Gastrocnemius medialis (tissue), 4 donors: ENCODE measurements around the gene HRCT1. TPM values are rescaled to one million over a fixed set of nuclear protein-coding genes. Genes with fewer than 3 reads are reported as not detected.
A peak's percentile ranks its signal among the peaks of the same experiment; 100 is the strongest.
"Not testable (repeated sequence)": the region's sequence is repeated elsewhere in the genome, so short reads cannot be mapped to it uniquely, and the experiment has no call there.

Experiments used
- ATAC-seq, 2 donors: fragments of 150-250 bp; one replicate each; pipeline ENCODE4 v1.9.1; 2016
- DNase-seq, 2 donors: peaks; one replicate each; pipeline ENCODE4 v3.0.0-alpha.2; 2019
- H3K27ac ChIP-seq, 4 donors: fragments of 200-600 bp; sonication (generic); 1 replicate in 1 of 4; 2 replicates in 3 of 4; pipeline ENCODE4 v1.5.1; 2016 to 2018; ENCODE audit warnings: mild to moderate bottlenecking in 2 of 4, moderate library complexity in 1 of 4
- H3K27me3 ChIP-seq, 3 donors: fragments of 200-600 bp; sonication (generic) in 2 of 3; 1 replicate in 1 of 3; 2 replicates in 2 of 3; pipeline versions ENCODE4 v1.5.1 to v1.6.0; 2016 to 2019; ENCODE audit warnings: mild to moderate bottlenecking in 1 of 3, moderate library complexity in 1 of 3
- H3K36me3 ChIP-seq, 2 donors: fragments of 200-600 bp; sonication (generic) in 1 of 2; one replicate each; pipeline ENCODE4 v1.5.1; 2017 to 2018
- H3K4me1 ChIP-seq, 2 donors: fragments of 200-600 bp; sonication (generic) in 1 of 2; one replicate each; pipeline ENCODE4 v1.5.1; 2016 to 2017; ENCODE audit warnings: mild to moderate bottlenecking in 2 of 2
- H3K4me3 ChIP-seq, 4 donors: fragments of 200-600 bp; sonication (generic) in 3 of 4; 1 replicate in 1 of 4; 2 replicates in 3 of 4; pipeline ENCODE4 v1.5.1; 2016 to 2019; ENCODE audit warnings: mild to moderate bottlenecking in 2 of 4
- H3K9me3 ChIP-seq, 3 donors: fragments of 200-600 bp; sonication (generic) in 2 of 3; 1 replicate in 1 of 3; 2 replicates in 2 of 3; pipeline ENCODE4 v1.5.1; 2016 to 2019
- CTCF ChIP-seq, 5 experiments: fragments of 450-650 bp in 3 of 5; fragments of 200-600 bp in 2 of 5; sonication (generic) in 2 of 5; IDR thresholded peaks in 4 of 5; conservative IDR thresholded peaks in 1 of 5; 1 replicate in 4 of 5; 2 replicates in 1 of 5; pipeline ENCODE4 v1.5.1; 2016 to 2019; ENCODE audit warnings: antibody characterized with exemption in 5 of 5, mild to moderate bottlenecking in 3 of 5, moderate library complexity in 3 of 5
- POLR2A ChIP-seq, 2 donors: fragments of 450-650 bp; IDR thresholded peaks; one replicate each; pipeline ENCODE4 v1.6.1; 2017; ENCODE audit warnings: antibody characterized with exemption in 2 of 2, mild to moderate bottlenecking in 2 of 2, moderate library complexity in 2 of 2
- in situ Hi-C, 4 donors: fragments of 200-750 bp; cut with MboI; loops; one replicate each; pipeline versions ENCODE4 v1.15.0 to v1.8.0; 2017; ENCODE audit warnings: low sequenced_read_pairs in 4 of 4
- intact Hi-C: fragments of 100-400 bp; cut with DNase I; formaldehyde crosslinking; loops from one replicate; pipeline ENCODE4 v1.15.1; 2023; ENCODE audit warnings: low total_unique reads
- total RNA-seq, 4 donors: library from RNA; depleted of rRNA; stranded (reverse); fragments of >200 nt; gene quantifications; one replicate each; pipeline versions ENCODE4 v1.1.0 to v1.2.3, GENCODE V29; 2016

HRCT1 gene
- total RNA-seq, 4 donors from 2014 or later: 3.2 to 5.1 (median 3.3) TPM; not detected in 1

- ATAC-seq (no peak), DNase-seq (no peak)
- in situ Hi-C loops (no loop called here), intact Hi-C loops (no loop called here)
- TF ChIP-seq POLR2A (IDR thresholded peaks at IDR 0.05) (no peak), CTCF (IDR thresholded peaks at IDR 0.05 in 4 of 5, conservative IDR thresholded peaks at IDR 0.05 in 1 of 5) (no peak)
- no peak overlapping the region for H3K27ac ChIP-seq
- no peak overlapping the region for H3K4me3 ChIP-seq
- H3K27me3 ChIP-seq: peaks cover 0 to 3% (median 0%) of the 10 kb centered on the region in 3 donors
- H3K9me3 ChIP-seq: no peaks in the 10 kb centered on the region
- no peaks in the 10 kb centered on the region for H3K4me1 ChIP-seq
- H3K36me3 ChIP-seq: no peaks in the 10 kb centered on the region
These were observed 9.4 kb upstream of the HRCT1 start for GRCh38 chr9:35896570-35896969.

GRCh38 chr9:35897376-35898099, 8.5 kb upstream of the HRCT1 start:
- ATAC-seq, H3K27ac ChIP-seq, DNase-seq, H3K36me3 ChIP-seq, H3K9me3 ChIP-seq, in situ Hi-C loops, H3K27me3 ChIP-seq, H3K4me3 ChIP-seq, intact Hi-C loops, H3K4me1 ChIP-seq: not testable (repeated sequence)

- in situ Hi-C loops: no loop called here
- intact Hi-C loops: no loop called here
- DNase-seq: no peak
- H3K27ac ChIP-seq: no peak overlapping the region
- no peaks in the 10 kb centered on the region for H3K36me3 ChIP-seq
- H3K4me3 ChIP-seq: no peak overlapping the region
- no peak for ATAC-seq
- TF ChIP-seq POLR2A (IDR thresholded peaks at IDR 0.05) (no peak), CTCF (IDR thresholded peaks at IDR 0.05 in 4 of 5, conservative IDR thresholded peaks at IDR 0.05 in 1 of 5) (no peak)
- no peaks in the 10 kb centered on the region for H3K9me3 ChIP-seq
- no peaks in the 10 kb centered on the region for H3K27me3 ChIP-seq
- peaks cover 4 to 5% of the 10 kb centered on the region in 2 donors for H3K4me1 ChIP-seq
These were observed 7.7 kb upstream of the HRCT1 start for GRCh38 chr9:35898337-35898736.

- no peaks in the 10 kb centered on the region for H3K9me3 ChIP-seq
- H3K36me3 ChIP-seq: no peaks in the 10 kb centered on the region
- H3K4me3 ChIP-seq: no peak overlapping the region
- ATAC-seq (no peak), DNase-seq (no peak)
- H3K27me3 ChIP-seq: no peaks in the 10 kb centered on the region
- no peak overlapping the region for H3K27ac ChIP-seq
- no peak for TF ChIP-seq CTCF (IDR thresholded peaks at IDR 0.05 in 4 of 5, conservative IDR thresholded peaks at IDR 0.05 in 1 of 5)
- no peak for TF ChIP-seq POLR2A (IDR thresholded peaks at IDR 0.05)
- intact Hi-C loops (no loop called here), in situ Hi-C loops (no loop called here)
- H3K4me1 ChIP-seq: peaks cover 10% of the 10 kb centered on the region in 2 donors
These were observed 7.0 kb upstream of the HRCT1 start for GRCh38 chr9:35899021-35899420.

- DNase-seq (no peak), ATAC-seq (no peak)
- no peak overlapping the region for H3K4me3 ChIP-seq
- no peaks in the 10 kb centered on the region for H3K36me3 ChIP-seq
- intact Hi-C loops (loop anchor here (1.0 to 5.0 kb wide), 2 partner anchors 42 to 119 kb away; no protein-coding TSS in a partner anchor), in situ Hi-C loops (loop anchor here (5.0 to 10.0 kb wide), 3 partner anchors 44 to 122 kb away; partner anchors contain the start of gene OR2S2 (in 1 of the 4))
- TF ChIP-seq POLR2A (IDR thresholded peaks at IDR 0.05) (no peak), CTCF (IDR thresholded peaks at IDR 0.05 in 4 of 5, conservative IDR thresholded peaks at IDR 0.05 in 1 of 5) (peak; percentile 57 to 76 (median 67))
- peaks cover 28 to 41% of the 10 kb centered on the region in 2 donors for H3K4me1 ChIP-seq
- no peak overlapping the region for H3K27ac ChIP-seq
- H3K27me3 ChIP-seq: no peaks in the 10 kb centered on the region
- H3K9me3 ChIP-seq: no peaks in the 10 kb centered on the region
These were observed 3.0 kb upstream of the HRCT1 start for GRCh38 chr9:35903049-35903448.
